SK-N-SH treated with all-trans-retinoic acid at 6 μM for 48 hours (cell line): Measurements from ENCODE around the gene ERP29.

ENCODE experiments used
- POU6F1 ChIP-seq: fragments of 250-450 bp; sonication (Bioruptor Pico); IDR thresholded peaks from 2 replicates; pipeline ENCODE4 v1.8.0; 2021; ENCODE audit warnings: low read depth, mild to moderate bottlenecking, moderate library complexity, borderline replicate concordance
- RARB ChIP-seq: fragments of 250-450 bp; sonication (Bioruptor Pico); IDR thresholded peaks from 2 replicates; pipeline ENCODE4 v1.8.0; 2021; ENCODE audit warnings: mild to moderate bottlenecking, moderate library complexity
- ZFP3 ChIP-seq: fragments of 250-450 bp; sonication (Bioruptor Pico); IDR thresholded peaks from 2 replicates; pipeline ENCODE4 v1.5.0; 2020; ENCODE audit warnings: mild to moderate bottlenecking, moderate library complexity

GRCh38 chr12:111976291-111976690 is 36.9 kb upstream of the ERP29 start:
- TF ChIP-seq POU6F1 (CRISPR knock-in tag) (no peak), ZFP3 (CRISPR knock-in tag) (no peak), RARB (CRISPR knock-in tag) (no peak)
